K562 (cell line): Measurements from ENCODE around the gene SEZ6L. TPM values are rescaled to one million over a fixed set of nuclear protein-coding genes. Genes with fewer than 3 reads are reported as not detected.
A peak's percentile ranks its signal among the peaks of the same experiment; 100 is the strongest.

Experiments
- CSDE1 ChIP-seq, 2 experiments: fragments of 450-650 bp; IDR thresholded peaks; 2 replicates each; pipeline ENCODE4 v1.6.1; 2016; ENCODE audit warnings: mild to moderate bottlenecking in 1 of 2
- MXI1 ChIP-seq: IDR thresholded peaks from 2 replicates; pipeline ENCODE4 v1.6.1; 2011; ENCODE audit warnings: low read depth, mild to moderate bottlenecking, improper control_type of control experiment, low read length
- RAD21 ChIP-seq, 2 experiments: fragments of 250-450 bp in 1 of 2; fragments of 450-650 bp in 1 of 2; sonication (Bioruptor Pico) in 1 of 2; formaldehyde crosslinking in 1 of 2; IDR thresholded peaks in 1 of 2; conservative IDR thresholded peaks in 1 of 2; 2 replicates each; pipeline versions ENCODE4 v1.4.0 to v1.8.0; 2020 to 2022; ENCODE audit warnings: mild to moderate bottlenecking in 2 of 2, moderate library complexity in 1 of 2
- RFX1 ChIP-seq: fragments of 450-650 bp; IDR thresholded peaks from 2 replicates; pipeline ENCODE4 v1.6.1; 2016; ENCODE audit warnings: mild to moderate bottlenecking, moderate library complexity
- STAG1 ChIP-seq: sonication (generic); formaldehyde crosslinking; IDR thresholded peaks from 2 replicates; pipeline ENCODE4 v1.5.0; 2020; ENCODE audit warnings: missing genetic modification reagents, borderline replicate concordance
- U2AF2 ChIP-seq: fragments of 200-400 bp; formaldehyde crosslinking; optimal IDR thresholded peaks from 2 replicates; pipeline ENCODE3; 2017; ENCODE audit warnings: low read depth, mild to moderate bottlenecking, low read length
- polyA plus RNA-seq, 8 experiments: library from polyadenylated mRNA; depleted of rRNA in 4 of 8; stranded (reverse) in 5 of 8; unstranded in 3 of 8; fragments of >200 nt; fragmentation: Nextera tagmentation in 2 of 8; fragmentation: Illumina TruSeq in 1 of 8; extraction: Ambion mirVana in 2 of 8; extraction: Trizol in 1 of 8; gene quantifications; 2 replicates each; pipeline versions ENCODE4 v1.2.1 to v1.2.3, GENCODE V29; 2011 to 2014; ENCODE audit warnings: inconsistent platforms in 1 of 8, missing spikeins in 1 of 8
- total RNA-seq, 7 experiments: library from RNA; depleted of rRNA in 6 of 7; stranded (reverse); fragments of >200 nt in 6 of 7; fragmentation: Illumina TruSeq in 2 of 7; extraction: Trizol in 2 of 7; gene quantifications; 2 replicates each; pipeline versions ENCODE4 v1.2.1 to v1.2.3, GENCODE V29; 2011 to 2021; ENCODE audit warnings: low replicate concordance in 1 of 7
- TF ChIP-seq, protein P1 (sequence below), 3 experiments: IDR thresholded peaks in 2 of 3; conservative IDR thresholded peaks in 1 of 3; 2 replicates each; pipeline ENCODE4 v1.5.1; 2011 to 2012; ENCODE audit warnings: low read length in 3 of 3, mild to moderate bottlenecking in 3 of 3, control low read depth in 2 of 3, improper control_type of control experiment in 1 of 3, inconsistent platforms in 1 of 3, low read depth in 1 of 3, mixed read lengths in 1 of 3, moderate library complexity in 1 of 3; ENCODE audit not compliant: insufficient read depth in 2 of 3

SEZ6L gene
- total and polyA plus RNA-seq, 9 of the 15 experiments (the other 6 are each of a cell fraction or from before 2014, with no cell fraction given): not detected

- TF ChIP-seq, protein P1, sequence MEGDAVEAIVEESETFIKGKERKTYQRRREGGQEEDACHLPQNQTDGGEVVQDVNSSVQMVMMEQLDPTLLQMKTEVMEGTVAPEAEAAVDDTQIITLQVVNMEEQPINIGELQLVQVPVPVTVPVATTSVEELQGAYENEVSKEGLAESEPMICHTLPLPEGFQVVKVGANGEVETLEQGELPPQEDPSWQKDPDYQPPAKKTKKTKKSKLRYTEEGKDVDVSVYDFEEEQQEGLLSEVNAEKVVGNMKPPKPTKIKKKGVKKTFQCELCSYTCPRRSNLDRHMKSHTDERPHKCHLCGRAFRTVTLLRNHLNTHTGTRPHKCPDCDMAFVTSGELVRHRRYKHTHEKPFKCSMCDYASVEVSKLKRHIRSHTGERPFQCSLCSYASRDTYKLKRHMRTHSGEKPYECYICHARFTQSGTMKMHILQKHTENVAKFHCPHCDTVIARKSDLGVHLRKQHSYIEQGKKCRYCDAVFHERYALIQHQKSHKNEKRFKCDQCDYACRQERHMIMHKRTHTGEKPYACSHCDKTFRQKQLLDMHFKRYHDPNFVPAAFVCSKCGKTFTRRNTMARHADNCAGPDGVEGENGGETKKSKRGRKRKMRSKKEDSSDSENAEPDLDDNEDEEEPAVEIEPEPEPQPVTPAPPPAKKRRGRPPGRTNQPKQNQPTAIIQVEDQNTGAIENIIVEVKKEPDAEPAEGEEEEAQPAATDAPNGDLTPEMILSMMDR (IDR thresholded peaks at IDR 0.05 in 2 of 3, conservative IDR thresholded peaks at IDR 0.05 in 1 of 3; ENCODE audit: insufficient read depth in 2 of 3, low read depth in 1 of 3, low read length in 3 of 3): peak; percentile 68 to 74 (median 70)
- TF ChIP-seq RFX1: peak; percentile 60
- TF ChIP-seq U2AF2: no peak
- TF ChIP-seq MXI1: no peak
- TF ChIP-seq CSDE1 (IDR thresholded peaks at IDR 0.05): no peak
- peak; percentile 78; the same call in 1 of the 2 replicates for TF ChIP-seq STAG1 (CRISPR knock-in tag)
- peak; percentile 42 to 73 for TF ChIP-seq RAD21 (CRISPR knock-in tag; conservative IDR thresholded peaks at IDR 0.05 in 1 of 2, IDR thresholded peaks at IDR 0.05 in 1 of 2)
- TF ChIP-seq, all 486 proteins: peak for 7
Observed at GRCh38 chr22:26364066-26365015, 195.1 kb downstream of the SEZ6L start (continued).
